ENCODE results near the gene RBM5. TPM values are rescaled to one million over a fixed set of nuclear protein-coding genes. Genes with fewer than 3 reads are reported as not detected.

The RBM5 gene
- total and polyA plus RNA-seq, 8 donors = 25.0 to 464 (median 256) TPM

DNA sequence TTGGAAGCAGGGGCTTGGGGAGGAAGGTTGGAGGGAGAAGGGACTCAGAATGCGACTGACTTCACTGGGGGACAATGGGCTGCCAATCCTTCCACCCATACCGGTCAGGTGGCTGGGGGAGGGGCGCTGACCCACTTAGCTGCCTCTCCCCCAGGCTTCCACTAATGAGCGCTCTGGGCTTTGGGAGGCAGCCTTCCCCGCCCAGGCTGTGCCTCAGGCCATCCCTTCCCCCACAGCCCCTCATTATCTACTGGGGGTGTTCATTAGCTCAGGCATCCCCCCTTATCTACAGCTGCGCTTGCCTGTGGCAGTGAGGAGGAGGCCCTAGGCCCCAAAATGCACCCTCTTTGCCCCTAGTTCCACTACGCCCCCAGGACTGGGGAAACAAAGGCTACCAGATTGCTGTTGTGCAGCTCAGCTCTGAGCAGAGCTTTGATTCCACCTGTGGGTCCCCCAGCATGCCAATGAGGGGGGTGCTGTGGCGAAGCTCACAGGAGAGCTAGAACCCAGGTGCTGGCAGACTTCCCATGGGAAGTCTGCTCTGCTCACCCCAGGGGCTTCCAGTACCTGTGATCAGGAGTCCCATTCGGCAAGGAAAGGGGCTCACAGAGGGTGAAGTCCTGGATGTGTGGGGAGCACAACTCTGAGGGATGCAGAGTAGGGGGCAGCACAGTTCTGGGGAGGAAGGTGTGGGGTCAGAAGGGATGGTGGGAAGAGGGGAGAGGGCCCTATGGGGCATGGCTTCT, 37.0 kb downstream of the RBM5 start:
- whole genome bisulfite sequencing, 5 donors = 73 to 82% (median 75%) methylated on average over 8 to 9 of the region's 9 CpGs
- Histone ChIP-seq H3K36me3 (peaks cover 3 to 19% (median 7%) of the 10 kb centered on the region in 4 donors), H3K4me3 (no peak overlapping the region), H3K9me3 (no peaks in the 10 kb centered on the region), H3K27me3 (no peaks in the 10 kb centered on the region), H3K27ac (no peak overlapping the region), H3K4me1 (peaks cover 29 to 67% (median 58%) of the 10 kb centered on the region in 4 donors)
- intact Hi-C loops (cut with DNase I; ENCODE audit: low total_unique reads) = no loop called here
- no peak for DNase-seq
- no peak for TF ChIP-seq EP300 (IDR thresholded peaks at IDR 0.05)
- TF ChIP-seq POLR2AphosphoS5 (IDR thresholded peaks at IDR 0.05) = no peak
- TF ChIP-seq, protein P1, sequence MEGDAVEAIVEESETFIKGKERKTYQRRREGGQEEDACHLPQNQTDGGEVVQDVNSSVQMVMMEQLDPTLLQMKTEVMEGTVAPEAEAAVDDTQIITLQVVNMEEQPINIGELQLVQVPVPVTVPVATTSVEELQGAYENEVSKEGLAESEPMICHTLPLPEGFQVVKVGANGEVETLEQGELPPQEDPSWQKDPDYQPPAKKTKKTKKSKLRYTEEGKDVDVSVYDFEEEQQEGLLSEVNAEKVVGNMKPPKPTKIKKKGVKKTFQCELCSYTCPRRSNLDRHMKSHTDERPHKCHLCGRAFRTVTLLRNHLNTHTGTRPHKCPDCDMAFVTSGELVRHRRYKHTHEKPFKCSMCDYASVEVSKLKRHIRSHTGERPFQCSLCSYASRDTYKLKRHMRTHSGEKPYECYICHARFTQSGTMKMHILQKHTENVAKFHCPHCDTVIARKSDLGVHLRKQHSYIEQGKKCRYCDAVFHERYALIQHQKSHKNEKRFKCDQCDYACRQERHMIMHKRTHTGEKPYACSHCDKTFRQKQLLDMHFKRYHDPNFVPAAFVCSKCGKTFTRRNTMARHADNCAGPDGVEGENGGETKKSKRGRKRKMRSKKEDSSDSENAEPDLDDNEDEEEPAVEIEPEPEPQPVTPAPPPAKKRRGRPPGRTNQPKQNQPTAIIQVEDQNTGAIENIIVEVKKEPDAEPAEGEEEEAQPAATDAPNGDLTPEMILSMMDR (IDR thresholded peaks at IDR 0.05) = no peak
- no peak for TF ChIP-seq POLR2A (IDR thresholded peaks at IDR 0.05)

DNA sequence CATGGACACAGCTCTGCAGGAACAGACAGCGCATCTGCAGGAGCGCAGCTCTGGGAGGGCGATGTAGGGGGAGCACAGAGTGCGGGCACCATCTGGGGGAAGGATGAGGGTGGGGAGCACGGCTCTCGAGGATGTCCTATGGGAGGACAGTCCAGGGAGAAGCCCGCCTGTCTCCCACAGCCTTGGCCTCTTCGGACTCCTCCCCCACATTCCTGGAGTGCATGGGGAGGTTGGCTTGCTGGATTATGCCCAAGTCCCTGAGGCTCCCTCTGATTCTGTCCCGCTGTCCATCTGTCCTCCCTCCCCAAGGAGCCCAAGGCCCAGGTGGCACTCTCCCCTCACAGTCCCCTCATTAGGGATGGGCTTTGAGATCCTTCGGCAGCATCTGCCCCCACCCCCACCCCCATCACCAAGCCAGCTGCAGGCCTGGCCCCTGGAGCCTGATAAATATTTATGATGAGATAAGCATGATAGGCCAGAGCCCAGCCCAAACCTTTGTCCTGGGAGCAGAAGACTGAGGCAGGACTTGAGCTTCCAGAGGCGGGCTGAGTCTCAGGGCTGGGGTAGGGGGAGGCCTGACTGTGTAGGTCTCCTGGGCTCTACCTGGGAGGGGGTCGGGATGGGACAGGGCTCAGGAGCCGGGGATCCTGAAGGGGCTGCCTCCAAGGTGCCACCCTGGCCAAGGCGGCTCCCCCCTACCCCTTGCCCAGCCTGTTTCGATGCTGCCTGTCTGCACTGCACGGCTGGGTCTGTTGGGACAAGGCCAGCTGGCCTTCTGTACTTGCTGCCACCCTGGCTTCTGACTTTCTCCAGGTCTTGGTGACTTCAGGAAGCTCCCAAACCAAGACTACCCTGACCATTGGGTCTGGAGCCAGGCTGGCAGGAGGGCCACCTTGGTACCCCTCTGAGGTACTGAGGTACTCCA, 37.8 kb downstream of the RBM5 start:
- intact Hi-C loops (cut with DNase I; ENCODE audit: low total_unique reads) = no loop called here
- Histone ChIP-seq H3K9me3 (no peaks in the 10 kb centered on the region), H3K4me1 (peaks cover 29 to 62% (median 55%) of the 10 kb centered on the region in 4 donors), H3K27me3 (no peaks in the 10 kb centered on the region), H3K4me3 (no peak overlapping the region), H3K27ac (peak overlapping the region in 4 of 5 donors; percentile 23 to 37 (median 34)), H3K36me3 (peaks cover 0 to 11% (median 0%) of the 10 kb centered on the region in 4 donors)
- TF ChIP-seq POLR2A (IDR thresholded peaks at IDR 0.05) = no peak
- TF ChIP-seq EP300 (IDR thresholded peaks at IDR 0.05) = no peak
- TF ChIP-seq, protein P1 (IDR thresholded peaks at IDR 0.05) = no peak
- no peak for TF ChIP-seq POLR2AphosphoS5 (IDR thresholded peaks at IDR 0.05)
- peak; percentile 65 to 68 for DNase-seq
- 41 to 48% (median 45%) methylated on average over 15 to 16 of the region's 16 CpGs for WGBS, 5 donors

DNA sequence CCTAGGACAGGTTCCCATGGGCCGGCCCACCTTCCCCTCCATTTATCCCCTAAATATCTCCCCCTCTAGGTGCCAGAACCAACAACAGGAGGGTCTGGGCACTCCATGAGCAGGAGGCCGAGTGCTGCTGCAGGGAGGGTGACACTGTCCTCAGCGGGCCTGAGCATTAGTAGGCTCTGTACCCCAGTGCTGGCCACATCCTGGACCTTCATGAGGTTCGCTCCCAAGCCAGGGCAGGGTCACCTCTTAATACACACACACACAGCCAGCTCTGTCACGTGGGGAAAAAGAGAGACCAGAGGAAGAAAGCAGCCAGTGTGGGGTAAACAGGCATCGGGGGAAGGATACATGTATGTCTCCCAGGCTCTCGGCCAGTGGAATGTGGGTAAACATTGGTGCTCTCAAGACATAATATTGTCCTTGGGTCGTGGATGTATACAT, 38.6 kb downstream of the RBM5 start:
- Histone ChIP-seq H3K4me1 (peaks cover 29 to 55% (median 48%) of the 10 kb centered on the region in 4 donors), H3K9me3 (no peaks in the 10 kb centered on the region), H3K36me3 (peaks cover 0 to 4% (median 0%) of the 10 kb centered on the region in 4 donors), H3K27me3 (no peaks in the 10 kb centered on the region), H3K4me3 (no peak overlapping the region), H3K27ac (peak overlapping the region in 4 of 5 donors; percentile 23 to 37 (median 34))
- TF ChIP-seq EP300 (IDR thresholded peaks at IDR 0.05) (no peak), POLR2A (IDR thresholded peaks at IDR 0.05) (no peak), POLR2AphosphoS5 (IDR thresholded peaks at IDR 0.05) (no peak)
- TF ChIP-seq, protein P1 (IDR thresholded peaks at IDR 0.05) = no peak
- peak in 1 of 2 donors; percentile 60 for DNase-seq
- intact Hi-C loops (cut with DNase I; ENCODE audit: low total_unique reads) = no loop called here
- WGBS, 5 donors = 42 to 62% (median 46%) methylated on average over 8 of the region's 8 CpGs

DNA sequence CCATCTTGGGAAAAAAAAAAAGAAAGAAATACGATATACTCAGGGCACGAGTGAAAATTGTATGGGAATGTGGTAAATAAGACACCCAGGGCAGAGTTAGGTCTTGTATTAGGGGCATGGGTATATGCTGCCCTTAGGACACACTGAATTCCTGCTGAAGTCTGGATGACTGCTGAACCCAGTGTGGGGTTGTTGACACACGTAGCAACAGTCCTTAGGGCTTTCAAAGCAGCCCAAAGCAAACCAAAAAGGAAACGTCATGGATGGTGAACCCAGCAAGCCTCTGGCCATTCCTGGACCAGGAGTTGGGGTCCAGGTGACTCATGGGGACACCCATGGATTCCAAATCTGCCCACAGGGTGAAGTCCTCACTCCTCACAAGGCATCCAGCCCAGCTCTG, 39.3 kb downstream of the RBM5 start:
- TF ChIP-seq POLR2AphosphoS5 (IDR thresholded peaks at IDR 0.05) = no peak
- no peak for TF ChIP-seq EP300 (IDR thresholded peaks at IDR 0.05)
- TF ChIP-seq, protein P1 (IDR thresholded peaks at IDR 0.05) = no peak
- no peak for TF ChIP-seq POLR2A (IDR thresholded peaks at IDR 0.05)
- Histone ChIP-seq H3K9me3 (no peaks in the 10 kb centered on the region), H3K27ac (no peak overlapping the region), H3K27me3 (no peaks in the 10 kb centered on the region), H3K4me3 (no peak overlapping the region), H3K36me3 (no peaks in the 10 kb centered on the region), H3K4me1 (peaks cover 29 to 49% (median 41%) of the 10 kb centered on the region in 4 donors)
- intact Hi-C loops (cut with DNase I; ENCODE audit: low total_unique reads) = no loop called here
- 79 to 86% (median 84%) methylated on average over 4 of the region's 4 CpGs for WGBS, 5 donors
- DNase-seq = no peak
